Frontal cortex (tissue), 4 donors: ENCODE results near the gene RFTN1. TPM values are rescaled to one million over a fixed set of nuclear protein-coding genes. Genes with fewer than 3 reads are reported as not detected.

ENCODE experiments used
- DNase-seq, 2 donors: peaks; one replicate each; pipeline ENCODE4 v3.0.0; 2012; ENCODE audit warnings: low spot score in 2 of 2
- FAIRE-seq: peaks from 2 replicates; lab custom pipeline; 2012; peaks lifted over from hg19 to GRCh38; lab: Jason Lieb, UNC
- total RNA-seq: library from RNA; depleted of rRNA; stranded (reverse); fragments of >200 nt; gene quantifications from one replicate; pipeline ENCODE4 v1.2.3, GENCODE V29; 2014
- donor health status: control.
- donor health status: control.
- donor health status: control.

The RFTN1 gene
- total RNA-seq, 1 donor from 2014 or later, result 11.0 TPM

GRCh38 chr3:16449369-16449768 is 64.1 kb downstream of the RFTN1 start:
- FAIRE-seq (no peak), DNase-seq (no peak)

- FAIRE-seq (no peak), DNase-seq (no peak)
These were observed 64.8 kb downstream of the RFTN1 start for GRCh38 chr3:16448639-16449070.

GRCh38 chr3:16447135-16447534 is 66.4 kb downstream of the RFTN1 start:
- FAIRE-seq, result no peak
- DNase-seq, result no peak

DNA sequence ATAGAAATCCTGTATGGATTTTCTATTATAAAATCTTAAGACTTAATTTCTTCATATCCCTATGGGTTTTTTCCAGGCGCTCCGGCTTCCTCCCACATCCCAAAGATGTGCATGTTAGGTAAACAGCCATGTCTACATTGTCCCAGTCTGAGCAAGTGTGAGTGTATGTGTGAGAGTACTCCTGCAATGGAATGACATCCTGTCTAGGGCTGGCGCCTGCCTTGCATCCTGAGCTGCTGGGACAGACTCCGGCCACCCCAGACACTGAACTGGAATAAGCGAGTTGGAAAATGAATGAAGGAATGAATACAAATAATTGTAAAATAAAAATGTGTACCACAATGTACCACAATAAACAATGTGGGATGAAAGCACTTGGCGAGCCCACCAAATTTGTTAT is 69.2 kb downstream of the RFTN1 start:
- FAIRE-seq (no peak), DNase-seq (no peak)

DNA sequence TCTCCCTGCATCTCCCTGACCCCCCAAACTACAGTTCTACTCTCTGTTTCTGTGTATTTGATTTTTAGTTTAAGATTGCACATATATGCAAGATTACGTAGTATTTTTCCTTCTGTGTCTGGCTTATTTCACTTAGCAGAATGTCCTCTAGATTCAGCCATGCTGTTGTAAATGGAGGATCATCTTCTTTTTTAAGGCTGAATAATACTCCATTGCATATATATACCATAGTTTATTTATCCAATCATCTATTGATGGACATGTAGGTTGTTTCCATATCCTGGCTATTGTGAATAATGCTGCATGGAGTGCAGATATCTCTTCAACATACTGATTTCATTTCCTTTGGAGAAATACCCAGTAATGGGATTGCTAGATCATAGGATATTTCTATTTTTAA is 70.8 kb downstream of the RFTN1 start:
- DNase-seq, result no peak
- FAIRE-seq, result no peak

- no peak for FAIRE-seq
- no peak for DNase-seq
These were observed 72.1 kb downstream of the RFTN1 start for GRCh38 chr3:16441371-16441875.

DNA sequence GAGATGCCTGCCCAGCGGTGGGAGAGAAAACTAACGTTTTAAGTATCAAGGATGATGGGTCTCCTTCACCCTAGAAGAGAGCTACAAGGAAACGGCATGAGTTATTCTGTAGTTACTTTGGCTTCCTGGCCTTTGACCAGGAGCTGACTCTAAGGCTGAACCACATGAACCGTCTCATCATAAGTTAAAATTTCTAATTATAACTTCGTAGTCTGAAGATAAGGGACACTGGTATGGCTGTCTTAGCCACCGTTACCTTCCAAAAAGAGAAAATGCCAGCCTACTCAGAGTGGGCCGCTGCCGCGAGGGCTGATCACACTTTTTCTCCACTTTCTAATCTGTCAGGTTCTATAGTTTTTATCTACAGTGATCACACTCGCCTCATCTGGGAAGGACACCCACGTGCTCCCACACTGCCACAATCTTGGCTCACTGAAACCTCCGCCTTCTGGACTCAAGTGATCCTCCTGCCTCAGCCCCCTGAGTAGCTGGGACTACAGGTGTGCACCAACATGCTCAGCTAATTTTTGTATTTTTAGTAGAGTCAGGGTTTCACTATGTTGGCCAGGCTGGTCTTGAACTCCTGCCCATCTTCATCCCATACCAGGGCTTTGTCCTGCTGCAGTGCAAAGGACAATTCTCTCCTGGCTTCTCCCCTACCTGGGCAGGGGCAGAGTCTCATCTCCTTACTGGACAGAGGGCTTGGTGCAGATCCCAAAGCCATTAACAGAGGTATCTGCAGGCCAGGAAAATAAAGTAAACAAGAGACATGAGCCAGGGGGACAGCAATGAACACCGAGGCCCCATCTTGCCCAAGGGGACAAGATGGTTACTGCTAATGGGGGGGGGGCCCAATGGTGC is 73.4 kb downstream of the RFTN1 start:
- DNase-seq (no peak), FAIRE-seq (no peak)

DNA sequence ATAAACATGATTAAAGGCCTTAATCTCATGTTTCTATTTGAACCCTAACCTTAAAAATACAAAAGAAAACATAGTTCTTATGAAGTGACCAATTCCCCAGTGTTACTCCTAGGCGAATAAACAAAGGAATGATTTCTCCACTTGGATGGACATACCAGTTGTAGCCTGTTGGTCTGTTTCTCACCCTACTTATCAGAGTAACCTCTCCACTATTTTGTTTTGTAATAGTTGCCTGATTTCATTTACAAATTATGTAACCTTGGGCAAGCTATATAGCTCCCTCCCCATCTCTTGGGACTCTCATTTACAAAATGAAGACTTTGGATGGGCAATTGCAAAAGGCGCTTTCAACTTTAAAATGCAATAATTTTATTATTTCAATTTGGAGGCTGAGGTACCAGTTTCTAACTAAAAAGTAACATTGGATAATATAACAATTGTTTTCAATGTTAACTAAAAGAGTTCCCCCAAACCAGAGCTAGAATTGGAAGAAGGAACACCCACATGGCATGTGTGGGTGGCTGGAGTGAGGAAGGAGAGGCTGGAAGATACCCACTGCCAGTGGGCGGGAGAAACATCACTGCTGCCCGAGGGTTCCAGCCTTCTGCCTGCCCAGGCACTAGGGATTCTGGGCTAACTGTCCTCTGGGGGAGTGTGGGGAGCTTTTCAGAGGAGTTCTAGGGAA is 74.2 kb downstream of the RFTN1 start:
- DNase-seq, result no peak
- FAIRE-seq, result no peak

DNA sequence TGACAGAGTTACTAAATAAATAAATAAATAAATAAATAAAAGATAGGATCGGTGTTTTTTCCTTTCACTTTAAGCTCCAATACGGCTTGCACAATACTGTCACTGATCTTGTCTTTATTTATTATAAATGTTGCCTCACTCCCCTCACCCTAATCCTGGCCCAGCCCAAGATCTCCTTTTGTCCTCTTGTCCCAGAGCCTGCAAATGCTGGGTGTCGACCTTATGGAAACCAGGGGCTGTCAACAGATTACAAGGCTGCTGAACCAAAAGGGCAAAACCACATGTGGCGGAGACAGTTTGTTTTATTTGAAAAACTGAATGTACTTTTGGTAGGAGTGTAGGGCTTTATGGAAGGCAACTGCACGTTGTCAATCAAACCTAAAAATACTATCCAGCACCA is 75.9 kb downstream of the RFTN1 start:
- DNase-seq (no peak), FAIRE-seq (no peak)

DNA sequence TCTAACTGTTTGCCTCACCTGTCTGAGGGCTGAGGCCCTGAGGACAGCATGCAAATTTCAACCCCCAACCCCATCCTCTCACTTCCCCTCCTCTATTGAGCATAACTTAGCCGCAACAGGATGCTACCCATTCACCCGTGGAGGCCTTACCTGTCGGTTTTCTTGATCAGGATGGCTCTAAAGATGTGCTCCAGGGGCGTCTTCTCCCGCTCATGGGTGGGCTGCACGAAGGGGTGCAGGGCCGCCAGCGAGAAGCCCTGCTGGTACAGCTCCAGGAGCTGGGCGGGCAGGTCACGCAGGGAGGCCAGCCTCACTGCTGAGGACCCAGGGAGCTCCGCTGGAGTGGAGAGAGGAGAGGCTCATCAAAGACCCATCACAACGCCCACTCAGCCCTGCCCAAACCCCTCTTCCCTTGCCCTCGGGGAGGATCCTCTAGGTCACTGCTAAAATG is 79.8 kb downstream of the RFTN1 start:
- FAIRE-seq, result no peak
- DNase-seq, result no peak

GRCh38 chr3:16432714-16433113 is 80.8 kb downstream of the RFTN1 start:
- no peak for DNase-seq
- FAIRE-seq, result no peak

DNA sequence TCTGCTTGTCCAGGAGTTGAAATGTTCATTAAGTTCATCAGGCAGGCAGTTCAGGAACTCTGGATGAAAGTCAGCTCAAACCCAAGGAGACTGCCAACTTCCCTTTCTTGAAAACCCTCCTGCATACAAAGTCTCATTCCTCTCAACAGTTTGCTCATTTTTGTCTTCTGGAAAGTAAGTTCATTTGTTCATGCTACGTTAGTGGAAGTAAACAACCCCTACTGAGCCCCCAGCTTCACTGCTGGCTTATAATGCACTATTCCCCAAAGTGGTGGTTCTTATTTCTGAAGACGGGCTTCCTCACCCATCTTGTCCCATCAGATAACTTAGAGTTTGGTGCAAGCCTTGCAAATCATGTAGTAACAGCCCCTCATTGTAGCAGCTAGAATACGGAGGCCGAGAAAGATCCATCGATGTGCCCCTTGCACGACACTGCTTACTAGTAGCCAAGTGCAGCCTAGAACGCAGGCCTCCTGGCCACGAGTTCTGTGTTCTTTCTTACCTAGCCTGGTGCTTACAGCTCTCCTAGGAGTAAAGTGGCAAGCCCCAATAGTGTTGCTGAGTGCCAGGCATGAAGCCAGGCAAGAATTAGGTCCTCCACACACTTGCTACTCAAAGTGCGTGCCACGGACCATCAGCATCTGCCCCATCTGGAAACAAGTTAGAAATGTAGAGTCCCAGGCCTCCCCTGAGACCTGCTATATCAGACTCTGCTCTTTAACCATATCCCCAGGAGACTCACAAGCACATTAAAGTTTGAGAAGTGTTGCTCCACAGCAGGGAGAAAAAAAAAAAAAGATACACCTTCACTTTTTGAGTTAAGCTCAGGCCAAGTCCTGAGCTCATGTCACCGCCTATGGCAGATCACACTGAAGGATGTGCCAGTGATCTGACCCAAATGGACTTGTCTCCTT is 82.5 kb downstream of the RFTN1 start:
- FAIRE-seq, result no peak
- no peak for DNase-seq

DNA sequence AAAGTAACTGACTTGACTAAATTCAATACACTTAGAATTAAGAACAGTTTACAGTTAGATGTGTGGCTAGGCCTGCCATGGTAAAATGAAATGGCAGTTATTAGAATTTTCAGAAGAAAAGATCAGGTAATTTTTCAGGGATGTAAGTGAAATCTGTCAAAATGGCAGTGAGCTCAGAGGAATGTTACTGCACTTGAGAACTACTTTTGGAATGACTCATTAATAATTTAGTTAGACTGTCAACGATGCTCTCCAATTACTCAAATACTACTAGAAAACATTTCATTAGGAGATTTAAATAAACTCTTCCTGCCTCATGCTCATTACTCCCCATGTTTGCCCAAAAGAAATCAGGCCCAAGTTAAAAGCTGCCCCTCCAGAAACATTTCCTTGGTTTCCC is 84.4 kb downstream of the RFTN1 start:
- DNase-seq (no peak), FAIRE-seq (no peak)

- no peak for FAIRE-seq
- no peak for DNase-seq
These were observed 84.9 kb downstream of the RFTN1 start for GRCh38 chr3:16428612-16429011.

DNA sequence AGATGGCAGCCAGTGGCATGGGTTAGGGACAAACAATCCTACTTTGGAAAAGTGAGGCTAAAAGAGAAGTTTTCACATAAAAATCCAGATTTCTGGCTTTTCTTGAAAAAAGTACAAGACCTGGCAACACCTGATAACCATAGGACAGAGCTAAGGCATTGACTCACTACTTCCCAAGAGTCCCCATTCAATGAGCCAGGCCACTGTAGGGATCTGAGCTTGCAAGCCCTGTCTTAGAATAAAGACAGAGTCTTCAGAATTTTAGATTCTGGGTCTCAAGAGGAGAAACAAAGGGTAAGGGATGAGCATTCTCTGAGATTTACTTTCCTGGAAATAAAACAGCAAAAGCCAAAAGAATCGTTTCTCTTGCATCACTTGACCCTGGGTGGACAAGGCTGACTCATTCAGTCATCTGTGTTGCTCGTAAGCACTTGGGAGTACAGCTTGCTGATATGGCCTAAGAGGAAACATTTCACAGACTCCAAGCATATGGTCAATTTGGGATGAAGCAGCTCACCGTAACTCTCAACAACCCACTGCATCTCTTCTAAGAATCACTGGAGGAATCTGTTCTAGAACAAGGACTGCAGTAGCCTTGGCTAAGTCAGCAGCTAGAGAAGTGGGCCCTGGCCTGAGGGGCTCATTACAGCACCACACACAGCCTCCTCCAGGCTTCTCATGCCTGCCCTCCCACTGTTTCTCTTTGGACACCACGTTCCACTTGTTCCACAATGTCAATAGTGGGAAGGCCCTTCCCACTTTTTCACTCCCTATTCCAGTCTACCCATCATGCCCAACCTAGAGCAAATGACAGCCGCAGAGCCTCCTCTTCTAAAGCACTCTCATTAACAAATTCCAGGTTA is 86.2 kb downstream of the RFTN1 start:
- DNase-seq (no peak), FAIRE-seq (no peak)

- no peak for FAIRE-seq
- no peak for DNase-seq
These were observed 86.8 kb downstream of the RFTN1 start for GRCh38 chr3:16426665-16427064.

DNA sequence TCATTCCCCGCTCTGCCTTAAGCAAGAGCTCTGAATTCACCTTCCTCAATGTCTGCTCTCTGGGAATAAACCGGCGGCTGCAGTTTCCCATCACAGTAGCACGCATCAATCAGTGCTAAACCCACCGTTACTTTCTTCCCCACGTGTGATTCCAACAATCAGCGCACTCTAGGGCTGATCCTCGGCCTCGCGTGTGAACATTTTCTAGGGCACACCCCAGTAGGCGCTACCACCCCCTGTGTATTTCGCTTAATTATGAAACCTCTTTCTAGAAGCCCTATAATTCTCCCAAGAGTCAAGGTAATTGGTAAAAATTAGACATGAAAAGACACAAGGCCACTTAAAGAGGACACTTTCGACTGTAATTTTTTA is 87.5 kb downstream of the RFTN1 start:
- DNase-seq, result no peak
- no peak for FAIRE-seq

DNA sequence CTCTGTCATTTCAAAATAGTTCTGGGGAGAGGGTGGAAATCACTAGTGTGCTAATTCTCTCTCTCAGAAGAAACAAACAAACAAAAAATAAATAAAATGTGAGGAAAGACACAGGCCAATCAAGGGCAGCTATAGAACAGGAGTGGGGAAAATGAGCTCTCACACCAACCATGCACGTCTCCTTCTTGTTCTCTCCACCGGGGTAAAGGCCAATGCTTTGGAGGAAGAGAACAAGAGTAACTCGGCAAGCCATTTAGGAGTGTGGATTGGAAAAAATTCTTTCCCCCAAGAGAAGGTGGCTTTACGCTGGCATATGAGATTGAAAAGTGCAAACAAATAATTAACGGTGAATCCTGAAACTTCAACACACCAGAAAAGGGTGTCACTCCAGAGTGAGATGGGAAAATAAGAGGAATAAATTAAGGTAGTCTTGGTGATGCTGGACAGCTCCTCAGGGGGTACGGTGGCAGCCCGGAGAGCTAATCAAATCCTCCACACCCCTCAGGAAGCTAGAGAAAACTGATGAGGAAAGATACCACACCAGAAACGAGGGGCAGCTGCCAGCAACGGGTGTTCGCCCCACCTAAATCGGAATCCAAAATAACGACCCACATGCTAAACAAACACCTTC is 88.0 kb downstream of the RFTN1 start:
- no peak for FAIRE-seq
- DNase-seq, result no peak
